K562 (cell line): ENCODE data around the gene VIPR1. TPM values are rescaled to one million over a fixed set of nuclear protein-coding genes. Genes with fewer than 3 reads are reported as not detected.
A peak's percentile ranks its signal among the peaks of the same experiment; 100 is the strongest.

Experiments used
- ATAC-seq: fragments of 200-7000 bp; cut with Tn5 transposase; 3 replicates; pipeline ENCODE4 v1.9.1; 2020; ENCODE audit warnings: moderate library complexity
- BruUV-seq: library from RNA; stranded (reverse); fragments of 400-500 nt; replicated peaks from 2 replicates; lab custom pipeline; 2021; lab: Mats Ljungman, UMichigan
- CTCF ChIA-PET: fragments of 300-600 bp; formaldehyde crosslinking; extraction: SDS; loops from one replicate; lab custom pipeline; 2021; ENCODE audit warnings: low intra/inter-chr PET ratio; lab: Yijun Ruan, JAX
- POLR2A ChIA-PET: fragments of 300-600, 350-650 bp; sonication (Branson Sonifier 250); formaldehyde crosslinking; extraction: SDS; loops from one replicate; lab custom pipeline; 2021; ENCODE audit warnings: antibody characterized with exemption, inconsistent platforms; lab: Yijun Ruan, JAX
- DNase-seq, 4 experiments: peaks; one replicate each; pipeline versions ENCODE4 v3.0.0 to v3.0.0-alpha.2; 2011 to 2018; ENCODE audit warnings: low spot score in 3 of 4, mixed read lengths in 3 of 4; ENCODE audit errors: extremely low read depth in 1 of 4
- FAIRE-seq: peaks from 2 replicates; lab custom pipeline; 2011; peaks lifted over from hg19 to GRCh38; lab: Jason Lieb, UNC
- H2AFZ ChIP-seq: 2 replicates; pipeline ENCODE4 v1.6.0; 2011; ENCODE audit warnings: low read depth, low read length, control low read depth, inconsistent platforms
- H3K27ac ChIP-seq: fragments of 200-600 bp; 3 replicates; pipeline ENCODE4 v1.8.0; 2011; ENCODE audit warnings: low read depth, mild to moderate bottlenecking, control low read depth, inconsistent platforms, low read length, moderate library complexity, mixed read lengths; ENCODE audit errors: extremely low read depth
- H3K27me3 ChIP-seq, 2 experiments: fragments of 300-600 bp in 1 of 2; 2 replicates in 1 of 2; 3 replicates in 1 of 2; pipeline versions ENCODE4 v1.6.0 to v1.8.0; 2011; ENCODE audit warnings: inconsistent platforms in 2 of 2, low read length in 2 of 2, mild to moderate bottlenecking in 1 of 2, mixed read lengths in 1 of 2, moderate library complexity in 1 of 2; ENCODE audit not compliant: control insufficient read depth in 2 of 2, insufficient read depth in 2 of 2
- H3K36me3 ChIP-seq: fragments of 300-600 bp; 3 replicates; pipeline ENCODE4 v1.8.0; 2011; ENCODE audit warnings: mild to moderate bottlenecking, low read length, inconsistent platforms; ENCODE audit not compliant: control insufficient read depth, insufficient read depth
- H3K4me1 ChIP-seq, 2 experiments: fragments of 200-600 bp in 1 of 2; replicated peaks in 1 of 2; 2 replicates in 1 of 2; 3 replicates in 1 of 2; pipeline versions ENCODE4 v1.5.1 to v1.8.0; 2011; ENCODE audit warnings: inconsistent platforms in 2 of 2, low read length in 2 of 2, mild to moderate bottlenecking in 1 of 2, mixed read lengths in 1 of 2, moderate library complexity in 1 of 2; ENCODE audit not compliant: control insufficient read depth in 2 of 2, insufficient read depth in 2 of 2
- H3K4me2 ChIP-seq: 2 replicates; pipeline ENCODE4 v1.6.1; 2011; ENCODE audit warnings: low read length, control low read depth, inconsistent platforms, mixed read lengths; ENCODE audit not compliant: insufficient read depth
- H3K4me3 ChIP-seq: fragments of 200-600 bp; sonication (generic), shearing (Covaris generic); 2 replicates; pipeline ENCODE4 v1.5.1; 2016; ENCODE audit warnings: control low read depth, inconsistent platforms
- H3K79me2 ChIP-seq: fragments of 200-600 bp; 3 replicates; pipeline ENCODE4 v1.8.0; 2011; ENCODE audit warnings: low read length, inconsistent platforms; ENCODE audit not compliant: control insufficient read depth, insufficient read depth
- H3K9ac ChIP-seq, 2 experiments: 2 replicates each; pipeline versions ENCODE4 v1.6.0 to v1.6.1; 2011; ENCODE audit warnings: low read depth in 2 of 2, low read length in 2 of 2, control low read depth in 1 of 2, inconsistent platforms in 1 of 2, mild to moderate bottlenecking in 1 of 2, mixed read lengths in 1 of 2; ENCODE audit not compliant: insufficient read depth in 1 of 2
- H3K9me1 ChIP-seq: one replicate; pipeline ENCODE4 v1.6.0; 2011; ENCODE audit warnings: inconsistent platforms, mild to moderate bottlenecking, low read length, moderate library complexity; ENCODE audit not compliant: control insufficient read depth, insufficient read depth
- H3K9me3 ChIP-seq: replicated peaks from 2 replicates; pipeline ENCODE4 v1.5.1; 2011; ENCODE audit warnings: low read depth, low read length, inconsistent platforms; ENCODE audit not compliant: control insufficient read depth, insufficient read depth
- H4K20me1 ChIP-seq: replicated peaks from 2 replicates; pipeline ENCODE4 v1.6.1; 2011; ENCODE audit warnings: low read length, inconsistent platforms, mixed read lengths; ENCODE audit not compliant: control insufficient read depth, insufficient read depth
- ARID2 ChIP-seq: fragments of 450-650 bp; IDR thresholded peaks from 2 replicates; pipeline ENCODE4 v1.6.1; 2017; ENCODE audit warnings: antibody characterized with exemption, mild to moderate bottlenecking
- CBFA2T2 ChIP-seq: fragments of 450-650 bp; conservative IDR thresholded peaks from 2 replicates; pipeline ENCODE4 v1.6.1; 2017; ENCODE audit warnings: mild to moderate bottlenecking
- CXXC5 ChIP-seq: fragments of 250-450 bp; sonication (Bioruptor Pico); IDR thresholded peaks from 2 replicates; pipeline ENCODE4 v1.8.0; 2022; ENCODE audit warnings: inconsistent platforms, mild to moderate bottlenecking, moderate library complexity
- NBN ChIP-seq: fragments of 450-650 bp; IDR thresholded peaks from 2 replicates; pipeline ENCODE4 v1.6.1; 2016; ENCODE audit warnings: low read depth, mild to moderate bottlenecking
- PBX2 ChIP-seq, 2 experiments: IDR thresholded peaks in 1 of 2; conservative IDR thresholded peaks in 1 of 2; 2 replicates each; pipeline ENCODE4 v1.6.1; 2016; ENCODE audit warnings: low read depth in 2 of 2, mild to moderate bottlenecking in 1 of 2, missing compliant biosample characterization in 1 of 2, missing genetic modification characterization in 1 of 2, moderate library complexity in 1 of 2
- POLR2AphosphoS2 ChIP-seq: IDR thresholded peaks from 2 replicates; pipeline ENCODE4 v1.6.1; 2012; ENCODE audit warnings: low read length, improper control_type of control experiment
- ZBTB43 ChIP-seq: sonication (generic); formaldehyde crosslinking; IDR thresholded peaks from 2 replicates; pipeline ENCODE4 v1.8.0; 2023; ENCODE audit warnings: mild to moderate bottlenecking, missing genetic modification reagents
- ZNF57 ChIP-seq: fragments of 450-650 bp; formaldehyde crosslinking; IDR thresholded peaks from 2 replicates; pipeline ENCODE4 v1.4.0; 2020; ENCODE audit warnings: mild to moderate bottlenecking, moderate library complexity
- ZNF668 ChIP-seq: fragments of 250-450 bp; sonication (Bioruptor Pico); IDR thresholded peaks from 2 replicates; pipeline ENCODE4 v1.8.0; 2022; ENCODE audit warnings: mild to moderate bottlenecking, inconsistent platforms
- WGBS: fragments of 100-300 bp; shearing (Covaris generic); methylation state at CpG from one replicate; pipeline ENCODE4 v1.1.6; 2016; ENCODE audit warnings: low coverage, mixed read lengths; ENCODE audit not compliant: insufficient coverage; ENCODE audit errors: missing lambda C conversion rate; 5-methylcytosine and 5-hydroxymethylcytosine counted together
- in situ Hi-C: fragments of 300-500 bp; cut with MboI; formaldehyde crosslinking; loops from 4 replicates; pipeline ENCODE4 v1.15.0; 2018; ENCODE audit warnings: inconsistent platforms, mixed read lengths
- intact Hi-C: fragments of 100-400 bp; cut with micrococcal nuclease; formaldehyde crosslinking; loops from 2 replicates; pipeline ENCODE4 v1.14.2; 2022
- polyA plus RNA-seq, 8 experiments: library from polyadenylated mRNA; depleted of rRNA in 4 of 8; stranded (reverse) in 5 of 8; unstranded in 3 of 8; fragments of >200 nt; fragmentation: Nextera tagmentation in 2 of 8; fragmentation: Illumina TruSeq in 1 of 8; extraction: Ambion mirVana in 2 of 8; extraction: Trizol in 1 of 8; gene quantifications; 2 replicates each; pipeline versions ENCODE4 v1.2.1 to v1.2.3, GENCODE V29; 2011 to 2014; ENCODE audit warnings: inconsistent platforms in 1 of 8, missing spikeins in 1 of 8
- total RNA-seq, 7 experiments: library from RNA; depleted of rRNA in 6 of 7; stranded (reverse); fragments of >200 nt in 6 of 7; fragmentation: Illumina TruSeq in 2 of 7; extraction: Trizol in 2 of 7; gene quantifications; 2 replicates each; pipeline versions ENCODE4 v1.2.1 to v1.2.3, GENCODE V29; 2011 to 2021; ENCODE audit warnings: low replicate concordance in 1 of 7
- TF ChIP-seq, protein P1 (sequence below): fragments of 450-650 bp; formaldehyde crosslinking; IDR thresholded peaks from 2 replicates; pipeline ENCODE4 v1.4.0; 2022; ENCODE audit warnings: mild to moderate bottlenecking, moderate library complexity
- TF ChIP-seq, protein P2 (sequence below): IDR thresholded peaks from 2 replicates; pipeline ENCODE4 v1.6.1; 2012; ENCODE audit warnings: low read depth, low read length, improper control_type of control experiment, borderline replicate concordance

VIPR1 gene
- total and polyA plus RNA-seq, 9 of the 15 experiments (the other 6 are each of a cell fraction or from before 2014, with no cell fraction given) = 0.04 to 0.38 (median 0.12) TPM; not detected in 3

GRCh38 chr3:42507252-42507651 is 4.8 kb downstream of the VIPR1 start (continued):
- no peak for TF ChIP-seq ZBTB43 (CRISPR knock-in tag)

GRCh38 chr3:42507761-42508335 is 5.4 kb downstream of the VIPR1 start:
- H3K9me3 ChIP-seq = no peaks in the 10 kb centered on the region
- no peaks in the 10 kb centered on the region for H3K79me2 ChIP-seq
- in situ Hi-C loops (no loop called here), intact Hi-C loops (no loop called here)
- no peaks in the 10 kb centered on the region for H3K9me1 ChIP-seq
- ATAC-seq = no peak
- no peak overlapping the region for H3K9ac ChIP-seq
- H4K20me1 ChIP-seq = peaks cover 12% of the 10 kb centered on the region
- ChIA-PET CTCF (interaction anchor here (0.6 kb wide), 1 partner anchor 276 kb away, joined by 3 read pairs; no protein-coding TSS in a partner anchor), POLR2A (interaction anchor here (0.8 to 2.1 kb wide), 3 partner anchors 16 to 352 kb away, joined by 3 to 5 read pairs (median 3); no protein-coding TSS in a partner anchor)
- no peak for FAIRE-seq
- H3K4me2 ChIP-seq = no peak overlapping the region
- 3% methylated on average over 5 of the region's 6 CpGs for WGBS
- H3K27ac ChIP-seq = no peak overlapping the region
- DNase-seq = no peak
- H2AFZ ChIP-seq = 0 out of 2 replicates have a peak overlapping the region, but pooled peaks have one; percentile 57
- no peaks in the 10 kb centered on the region for H3K36me3 ChIP-seq
- H3K4me1 ChIP-seq = peaks cover 4 to 8% of the 10 kb centered on the region in 2 experiments; a peak in 3 of 5 replicates
- peaks cover 0 to 30% of the 10 kb centered on the region in 2 experiments; a peak in 3 of 5 replicates for H3K27me3 ChIP-seq
- no TSS peak for BruUV-seq
- no peak overlapping the region for H3K4me3 ChIP-seq
- TF ChIP-seq, protein P1, sequence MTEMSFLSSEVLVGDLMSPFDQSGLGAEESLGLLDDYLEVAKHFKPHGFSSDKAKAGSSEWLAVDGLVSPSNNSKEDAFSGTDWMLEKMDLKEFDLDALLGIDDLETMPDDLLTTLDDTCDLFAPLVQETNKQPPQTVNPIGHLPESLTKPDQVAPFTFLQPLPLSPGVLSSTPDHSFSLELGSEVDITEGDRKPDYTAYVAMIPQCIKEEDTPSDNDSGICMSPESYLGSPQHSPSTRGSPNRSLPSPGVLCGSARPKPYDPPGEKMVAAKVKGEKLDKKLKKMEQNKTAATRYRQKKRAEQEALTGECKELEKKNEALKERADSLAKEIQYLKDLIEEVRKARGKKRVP (CRISPR knock-in tag) = no peak
- no peak for TF ChIP-seq NBN
- no peak for TF ChIP-seq ARID2
- no peak for TF ChIP-seq POLR2AphosphoS2
- TF ChIP-seq, protein P2, sequence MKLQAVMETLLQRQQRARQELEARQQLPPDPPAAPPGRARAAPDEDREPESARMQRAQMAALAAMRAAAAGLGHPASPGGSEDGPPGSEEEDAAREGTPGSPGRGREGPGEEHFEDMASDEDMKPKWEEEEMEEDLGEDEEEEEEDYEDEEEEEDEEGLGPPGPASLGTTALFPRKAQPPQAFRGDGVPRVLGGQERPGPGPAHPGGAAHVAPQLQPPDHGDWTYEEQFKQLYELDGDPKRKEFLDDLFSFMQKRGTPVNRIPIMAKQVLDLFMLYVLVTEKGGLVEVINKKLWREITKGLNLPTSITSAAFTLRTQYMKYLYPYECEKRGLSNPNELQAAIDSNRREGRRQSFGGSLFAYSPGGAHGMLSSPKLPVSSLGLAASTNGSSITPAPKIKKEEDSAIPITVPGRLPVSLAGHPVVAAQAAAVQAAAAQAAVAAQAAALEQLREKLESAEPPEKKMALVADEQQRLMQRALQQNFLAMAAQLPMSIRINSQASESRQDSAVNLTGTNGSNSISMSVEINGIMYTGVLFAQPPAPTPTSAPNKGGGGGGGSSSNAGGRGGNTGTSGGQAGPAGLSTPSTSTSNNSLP = no peak
- TF ChIP-seq ZNF57 (CRISPR knock-in tag) = no peak
- no peak for TF ChIP-seq PBX2 (CRISPR knock-in tag; IDR thresholded peaks at IDR 0.05; ENCODE audit: low read depth)
- TF ChIP-seq PBX2 (tag; conservative IDR thresholded peaks at IDR 0.05; ENCODE audit: low read depth) = no peak
- TF ChIP-seq ZNF668 (CRISPR knock-in tag) = no peak
- TF ChIP-seq CXXC5 = no peak
- TF ChIP-seq CBFA2T2 = no peak
- TF ChIP-seq, all 486 proteins: peak for 0
